HepG2 (cell line): ENCODE data around the gene ISLR. TPM values are rescaled to one million over a fixed set of nuclear protein-coding genes. Genes with fewer than 3 reads are reported as not detected.

Experiments
- ATAC-seq: fragments of 200-7000 bp; cut with Tn5 transposase; 3 replicates; pipeline ENCODE4 v1.9.1; 2020; ENCODE audit warnings: mild to moderate bottlenecking, moderate library complexity
- BruUV-seq: library from RNA; stranded (reverse); fragments of 400-500 nt; replicated peaks from 2 replicates; lab custom pipeline; 2021; lab: Mats Ljungman, UMichigan
- CTCF ChIA-PET: fragments of 300-600 bp; formaldehyde crosslinking; extraction: SDS; loops from one replicate; lab custom pipeline; 2021; ENCODE audit warnings: low total read pairs, inconsistent platforms, low intra/inter-chr PET ratio; lab: Yijun Ruan, JAX
- POLR2A ChIA-PET: fragments of 350-600 bp; sonication (Branson Sonifier 250); formaldehyde crosslinking; loops from one replicate; lab custom pipeline; 2020; ENCODE audit warnings: antibody characterized with exemption, inconsistent platforms; lab: Yijun Ruan, JAX
- DNase-seq: peaks from one replicate; pipeline ENCODE4 v3.0.0-alpha.2; 2015; ENCODE audit warnings: low spot score
- FAIRE-seq: peaks from 3 replicates; lab custom pipeline; 2011; peaks lifted over from hg19 to GRCh38; lab: Jason Lieb, UNC
- H2AFZ ChIP-seq: one replicate; pipeline ENCODE4 v1.6.1; 2011; ENCODE audit warnings: low read length, inconsistent platforms
- H3K27ac ChIP-seq: fragments of 300-600 bp; 3 replicates; pipeline ENCODE4 v1.8.0; 2011; ENCODE audit warnings: mixed run types, mild to moderate bottlenecking, mixed read lengths, low read length, inconsistent platforms; ENCODE audit not compliant: insufficient read depth; ENCODE audit errors: extremely low read length
- H3K27me3 ChIP-seq, 2 experiments: fragments of 200-600 bp in 1 of 2; 2 replicates in 1 of 2; 3 replicates in 1 of 2; pipeline versions ENCODE4 v1.6.0 to v1.8.0; 2011; ENCODE audit warnings: low read length in 2 of 2, mild to moderate bottlenecking in 2 of 2, moderate library complexity in 2 of 2, inconsistent platforms in 1 of 2; ENCODE audit not compliant: insufficient read depth in 2 of 2, control insufficient read depth in 1 of 2
- H3K36me3 ChIP-seq, 2 experiments: fragments of 200-600 bp in 1 of 2; replicated peaks in 1 of 2; 2 replicates in 1 of 2; 3 replicates in 1 of 2; pipeline versions ENCODE4 v1.5.1 to v1.8.0; 2011; ENCODE audit warnings: low read length in 2 of 2, inconsistent platforms in 1 of 2; ENCODE audit not compliant: insufficient read depth in 2 of 2, control insufficient read depth in 1 of 2
- H3K4me1 ChIP-seq: 2 replicates; pipeline ENCODE4 v1.5.1; 2012; ENCODE audit warnings: low read length, inconsistent platforms; ENCODE audit not compliant: insufficient read depth
- H3K4me2 ChIP-seq: 2 replicates; pipeline ENCODE4 v1.6.0; 2011; ENCODE audit warnings: low read depth, low read length, inconsistent platforms
- H3K4me3 ChIP-seq, 3 experiments: fragments of 200-600 bp in 1 of 3; sonication (generic), shearing (Covaris generic) in 1 of 3; replicated peaks in 1 of 3; 2 replicates each; pipeline ENCODE4 v1.5.1; 2011 to 2016; ENCODE audit warnings: low read length in 3 of 3, inconsistent platforms in 2 of 3, low read depth in 2 of 3, mild to moderate bottlenecking in 2 of 3, control low read depth in 1 of 3, mixed read lengths in 1 of 3; ENCODE audit not compliant: insufficient read depth in 1 of 3
- H3K79me2 ChIP-seq: one replicate; pipeline ENCODE4 v1.6.1; 2011; ENCODE audit warnings: low read length, inconsistent platforms; ENCODE audit not compliant: insufficient read depth
- H3K9ac ChIP-seq: 2 replicates; pipeline ENCODE4 v1.6.0; 2011; ENCODE audit warnings: mild to moderate bottlenecking, low read depth, low read length, inconsistent platforms; ENCODE audit not compliant: insufficient read depth
- H3K9me3 ChIP-seq: 2 replicates; pipeline ENCODE4 v1.5.1; 2012; ENCODE audit warnings: mild to moderate bottlenecking, low read length
- H4K20me1 ChIP-seq: 2 replicates; pipeline ENCODE4 v1.6.0; 2011; ENCODE audit warnings: inconsistent platforms, mild to moderate bottlenecking, low read length, moderate library complexity; ENCODE audit not compliant: insufficient read depth
- CEBPZ ChIP-seq: IDR thresholded peaks from 2 replicates; pipeline ENCODE4 v1.6.1; 2012; ENCODE audit warnings: low read length, improper control_type of control experiment
- HIVEP1 ChIP-seq: sonication (generic); formaldehyde crosslinking; IDR thresholded peaks from 2 replicates; pipeline ENCODE4 v1.4.0; 2020; ENCODE audit warnings: mild to moderate bottlenecking, missing genetic modification reagents
- JUND ChIP-seq: sonication (generic); formaldehyde crosslinking; IDR thresholded peaks from 2 replicates; pipeline ENCODE4 v1.8.0; 2022; ENCODE audit warnings: mild to moderate bottlenecking, missing genetic modification reagents
- KLF12 ChIP-seq: sonication (generic); formaldehyde crosslinking; IDR thresholded peaks from 2 replicates; pipeline ENCODE4 v1.4.0; 2020; ENCODE audit warnings: missing genetic modification reagents, borderline replicate concordance
- NCOA2 ChIP-seq: sonication (generic); formaldehyde crosslinking; IDR thresholded peaks from 2 replicates; pipeline ENCODE4 v1.8.0; 2022; ENCODE audit warnings: inconsistent platforms
- SMAD3 ChIP-seq: sonication (generic); formaldehyde crosslinking; IDR thresholded peaks from 2 replicates; pipeline ENCODE4 v1.4.0; 2020; ENCODE audit warnings: missing genetic modification reagents
- TEAD3 ChIP-seq: optimal IDR thresholded peaks from 2 replicates; pipeline ENCODE3; 2016; ENCODE audit warnings: borderline replicate concordance
- ZFP1 ChIP-seq: IDR thresholded peaks from 2 replicates; pipeline ENCODE4 v1.6.1; 2016
- WGBS: methylation state at CpG from one replicate; pipeline ENCODE4 v1.1.6; 2017; ENCODE audit warnings: low lambda C conversion rate; 5-methylcytosine and 5-hydroxymethylcytosine counted together
- in situ Hi-C: cut with HindIII; loops from 2 replicates; pipeline ENCODE4 v1.10.0; 2017; ENCODE audit warnings: low pct_unique_long_range_greater_than_20kb; ENCODE audit not compliant: extremely low pct_ligation_motif_present
- intact Hi-C: fragments of 100-400 bp; cut with micrococcal nuclease; formaldehyde crosslinking; loops from one replicate; pipeline ENCODE4 v1.10.0; 2022; ENCODE audit not compliant: unreplicated experiment
- polyA plus RNA-seq, 8 experiments: library from polyadenylated mRNA; depleted of rRNA in 3 of 8; stranded (reverse) in 7 of 8; unstranded in 1 of 8; fragments of >200 nt; fragmentation: Illumina TruSeq in 4 of 8; extraction: Trizol in 4 of 8; gene quantifications; 2 replicates each; pipeline versions ENCODE4 v1.2.1 to v1.2.3, GENCODE V29; 2011 to 2016; ENCODE audit warnings: low read depth in 4 of 8, missing spikeins in 1 of 8, mixed read lengths in 1 of 8; ENCODE audit not compliant: insufficient read depth in 1 of 8
- total RNA-seq, 5 experiments: library from RNA; depleted of rRNA; stranded (reverse); fragments of >200 nt; fragmentation: Illumina TruSeq; extraction: Trizol; gene quantifications; 2 replicates each; pipeline ENCODE4 v1.2.3, GENCODE V29; 2016; ENCODE audit warnings: low read depth in 1 of 5

The ISLR gene
- total and polyA plus RNA-seq, 2 of the 13 experiments (the other 11 are each of a cell fraction or from before 2014, with no cell fraction given): not detected

DNA sequence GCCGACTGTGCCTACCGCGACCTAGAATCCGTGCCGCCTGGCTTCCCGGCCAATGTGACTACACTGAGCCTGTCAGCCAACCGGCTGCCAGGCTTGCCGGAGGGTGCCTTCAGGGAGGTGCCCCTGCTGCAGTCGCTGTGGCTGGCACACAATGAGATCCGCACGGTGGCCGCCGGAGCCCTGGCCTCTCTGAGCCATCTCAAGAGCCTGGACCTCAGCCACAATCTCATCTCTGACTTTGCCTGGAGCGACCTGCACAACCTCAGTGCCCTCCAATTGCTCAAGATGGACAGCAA lies 1.4 kb downstream of the ISLR start:
- no CpG with 5 or more reads among the region's 14 CpGs for WGBS
- no peak for ATAC-seq
- H3K27ac ChIP-seq: no peak overlapping the region

More for the DNA sequence above, 1.4 kb downstream of the ISLR start:
- no peak for TF ChIP-seq JUND (CRISPR knock-in tag)
- TF ChIP-seq ZFP1 (CRISPR knock-in tag): no peak
- TF ChIP-seq CEBPZ: no peak
- no peak for TF ChIP-seq NCOA2 (CRISPR knock-in tag)
- TF ChIP-seq KLF12 (CRISPR knock-in tag): no peak
- TF ChIP-seq HIVEP1: no peak
- TF ChIP-seq SMAD3 (CRISPR knock-in tag): no peak
- no peak for TF ChIP-seq TEAD3 (CRISPR knock-in tag)
- intact Hi-C loops: no loop called here
- CTCF ChIA-PET: no interaction called here
- H3K9me3 ChIP-seq: no peaks in the 10 kb centered on the region
- POLR2A ChIA-PET: no interaction called here
- H2AFZ ChIP-seq: no peak overlapping the region
- no peak for FAIRE-seq
- H3K36me3 ChIP-seq: no peaks in the 10 kb centered on the region
- H3K4me3 ChIP-seq: no peak overlapping the region
- no peak for DNase-seq
- no peak overlapping the region for H3K9ac ChIP-seq
- BruUV-seq: no TSS peak
- H3K27me3 ChIP-seq: peaks cover 10 to 38% of the 10 kb centered on the region in 2 experiments; a peak in 4 of 5 replicates
- H3K4me2 ChIP-seq: no peak overlapping the region
- H3K4me1 ChIP-seq: no peaks in the 10 kb centered on the region
- H4K20me1 ChIP-seq: no peaks in the 10 kb centered on the region
- in situ Hi-C loops: no loop called here
- no peaks in the 10 kb centered on the region for H3K79me2 ChIP-seq
